ENCODE data around the gene KIF26B. TPM values are rescaled to one million over a fixed set of nuclear protein-coding genes. Genes with fewer than 3 reads are reported as not detected.

Gene KIF26B
- total RNA-seq, 2 experiments from 2014 or later, result not detected

DNA sequence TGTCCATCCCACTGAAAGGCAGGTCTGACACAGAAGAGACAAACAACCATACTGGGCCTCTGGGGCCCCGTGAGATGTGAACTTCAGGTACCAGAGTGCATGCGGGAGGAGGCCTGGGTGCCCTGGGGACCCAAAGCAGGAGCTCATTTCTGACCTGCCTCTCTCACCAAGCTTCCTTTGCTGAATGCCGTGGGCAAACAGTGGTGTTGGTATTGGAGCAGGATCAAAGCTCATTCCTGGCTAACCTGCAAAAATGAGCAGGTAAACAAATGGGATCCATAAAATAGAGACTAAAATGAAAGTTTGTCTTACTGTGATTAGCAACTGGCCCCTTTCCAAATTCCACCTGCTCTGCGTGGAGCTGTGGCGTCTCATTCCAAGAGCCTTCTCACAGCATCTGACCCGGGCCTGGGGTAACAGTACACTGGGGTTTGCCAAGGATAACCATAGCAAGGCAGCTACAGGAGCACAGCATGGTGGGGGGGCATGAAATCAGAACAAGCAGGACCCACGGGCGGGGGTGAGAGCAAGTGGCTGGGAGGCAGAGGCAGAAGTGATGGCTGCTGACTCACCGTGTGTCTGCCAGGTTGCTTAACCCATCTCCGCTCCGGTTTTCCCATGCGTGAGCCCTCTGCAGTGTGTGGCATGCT is 103.6 kb downstream of the KIF26B start:
- ChIA-PET POLR2A (interaction anchor here (0.6 kb wide), 1 partner anchor 1444 kb away, joined by 7 read pairs; no protein-coding TSS in a partner anchor), CTCF (ENCODE audit: unreplicated experiment) (no interaction called here)
- no peaks in the 10 kb centered on the region for H3K9me3 ChIP-seq (ENCODE audit: low read length)
- no peak overlapping the region for H3K4me3 ChIP-seq (ENCODE audit: low read depth, low read length, poor library complexity, severe bottlenecking)
- H4K20me1 ChIP-seq (ENCODE audit: insufficient read depth, low read length), result no peaks in the 10 kb centered on the region
- H3K27ac ChIP-seq (ENCODE audit: low read depth, low read length, poor library complexity, severe bottlenecking), result no peak overlapping the region
- no peak for DNase-seq (ENCODE audit: low spot score)
- no peaks in the 10 kb centered on the region for H3K79me2 ChIP-seq (ENCODE audit: insufficient read depth, low read depth, low read length)
- TF ChIP-seq EZH2phosphoT487 (IDR thresholded peaks at IDR 0.05; ENCODE audit: borderline replicate concordance, low read depth, low read length), result no peak
- TF ChIP-seq, protein P1, sequence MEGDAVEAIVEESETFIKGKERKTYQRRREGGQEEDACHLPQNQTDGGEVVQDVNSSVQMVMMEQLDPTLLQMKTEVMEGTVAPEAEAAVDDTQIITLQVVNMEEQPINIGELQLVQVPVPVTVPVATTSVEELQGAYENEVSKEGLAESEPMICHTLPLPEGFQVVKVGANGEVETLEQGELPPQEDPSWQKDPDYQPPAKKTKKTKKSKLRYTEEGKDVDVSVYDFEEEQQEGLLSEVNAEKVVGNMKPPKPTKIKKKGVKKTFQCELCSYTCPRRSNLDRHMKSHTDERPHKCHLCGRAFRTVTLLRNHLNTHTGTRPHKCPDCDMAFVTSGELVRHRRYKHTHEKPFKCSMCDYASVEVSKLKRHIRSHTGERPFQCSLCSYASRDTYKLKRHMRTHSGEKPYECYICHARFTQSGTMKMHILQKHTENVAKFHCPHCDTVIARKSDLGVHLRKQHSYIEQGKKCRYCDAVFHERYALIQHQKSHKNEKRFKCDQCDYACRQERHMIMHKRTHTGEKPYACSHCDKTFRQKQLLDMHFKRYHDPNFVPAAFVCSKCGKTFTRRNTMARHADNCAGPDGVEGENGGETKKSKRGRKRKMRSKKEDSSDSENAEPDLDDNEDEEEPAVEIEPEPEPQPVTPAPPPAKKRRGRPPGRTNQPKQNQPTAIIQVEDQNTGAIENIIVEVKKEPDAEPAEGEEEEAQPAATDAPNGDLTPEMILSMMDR (conservative IDR thresholded peaks at IDR 0.05; ENCODE audit: low read length), result no peak
- no peaks in the 10 kb centered on the region for H3K9me2 ChIP-seq (ENCODE audit: insufficient read depth, low read length)
- no peaks in the 10 kb centered on the region for H3K4me1 ChIP-seq (ENCODE audit: insufficient read depth, low read length, poor library complexity, severe bottlenecking)
- H2AFZ ChIP-seq (ENCODE audit: low read length), result no peak overlapping the region
- BruUV-seq (replicated peaks), result no TSS peak
- no peak overlapping the region for H3K4me2 ChIP-seq (ENCODE audit: low read length)
- no peaks in the 10 kb centered on the region for H3K36me3 ChIP-seq (ENCODE audit: insufficient read depth, low read length)
- intact Hi-C loops (cut with micrococcal nuclease; ENCODE audit: unreplicated experiment), result no loop called here

DNA sequence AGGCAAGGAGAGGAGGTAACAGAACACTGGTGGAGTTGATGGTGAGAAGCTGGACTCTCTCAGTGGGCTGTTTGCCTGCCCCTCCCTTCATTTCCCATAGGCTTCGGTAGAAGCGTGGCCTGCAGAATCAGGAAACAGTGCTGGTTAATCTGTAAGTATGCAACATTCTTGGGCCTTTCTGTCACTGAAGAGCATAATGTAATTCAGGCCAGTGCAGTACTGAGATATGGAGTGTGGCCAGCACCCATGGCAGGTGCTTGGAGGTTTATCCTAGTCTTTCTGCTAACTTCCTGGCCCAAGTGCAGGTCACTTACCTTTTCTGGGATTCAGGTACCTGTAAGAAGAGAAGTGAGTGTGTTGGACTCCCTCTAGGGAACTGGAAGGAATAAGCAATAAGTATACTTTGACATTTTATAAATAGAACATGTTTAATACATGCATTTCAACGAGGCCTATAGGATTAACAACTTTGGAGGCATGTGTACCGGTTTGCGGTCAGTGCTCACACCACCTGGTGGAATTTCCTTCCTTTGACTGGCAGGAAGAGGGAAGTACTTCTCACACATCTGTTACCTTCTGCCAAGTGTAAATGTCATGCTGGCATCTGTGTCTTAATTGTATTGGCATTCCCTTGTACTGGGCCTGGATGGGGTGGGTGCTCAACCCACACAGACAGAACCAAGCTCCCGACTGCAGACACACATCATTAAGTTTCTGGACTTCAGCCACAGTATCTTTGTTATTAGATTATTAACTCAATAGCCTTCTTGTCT is 105.5 kb downstream of the KIF26B start:
- CTCF ChIA-PET (ENCODE audit: unreplicated experiment), result interaction anchor here (0.6 kb wide), 1 partner anchor 843 kb away, joined by 6 read pairs; no protein-coding TSS in a partner anchor
- no peaks in the 10 kb centered on the region for H4K20me1 ChIP-seq (ENCODE audit: insufficient read depth, low read length)
- no peak overlapping the region for H3K4me3 ChIP-seq (ENCODE audit: low read depth, low read length, poor library complexity, severe bottlenecking)
- intact Hi-C loops (cut with micrococcal nuclease; ENCODE audit: unreplicated experiment), result no loop called here
- BruUV-seq (replicated peaks), result no TSS peak
- H3K4me1 ChIP-seq (ENCODE audit: insufficient read depth, low read length, poor library complexity, severe bottlenecking), result no peaks in the 10 kb centered on the region
- H3K4me2 ChIP-seq (ENCODE audit: low read length), result no peak overlapping the region
- no peaks in the 10 kb centered on the region for H3K9me2 ChIP-seq (ENCODE audit: insufficient read depth, low read length)
- H3K27ac ChIP-seq (ENCODE audit: low read depth, low read length, poor library complexity, severe bottlenecking), result no peak overlapping the region
- no peak overlapping the region for H2AFZ ChIP-seq (ENCODE audit: low read length)
- no peak for DNase-seq (ENCODE audit: low spot score)
- POLR2A ChIA-PET, result interaction anchor here (0.6 kb wide), 1 partner anchor 195 kb away, joined by 4 read pairs; no protein-coding TSS in a partner anchor
- H3K36me3 ChIP-seq (ENCODE audit: insufficient read depth, low read length), result no peaks in the 10 kb centered on the region
- TF ChIP-seq, protein P1 (conservative IDR thresholded peaks at IDR 0.05; ENCODE audit: low read length), result no peak
- TF ChIP-seq EZH2phosphoT487 (IDR thresholded peaks at IDR 0.05; ENCODE audit: borderline replicate concordance, low read depth, low read length), result no peak
- no peaks in the 10 kb centered on the region for H3K9me3 ChIP-seq (ENCODE audit: low read length)
- no peaks in the 10 kb centered on the region for H3K79me2 ChIP-seq (ENCODE audit: insufficient read depth, low read depth, low read length)

GRCh38 chr1:245260883-245261282 is 106.1 kb downstream of the KIF26B start:
- ChIA-PET CTCF (ENCODE audit: unreplicated experiment) (no interaction called here), POLR2A (no interaction called here)
- no peak overlapping the region for H3K27ac ChIP-seq (ENCODE audit: low read depth, low read length, poor library complexity, severe bottlenecking)
- H3K9me3 ChIP-seq (ENCODE audit: low read length), result no peaks in the 10 kb centered on the region
- H3K9me2 ChIP-seq (ENCODE audit: insufficient read depth, low read length), result no peaks in the 10 kb centered on the region
- H3K36me3 ChIP-seq (ENCODE audit: insufficient read depth, low read length), result no peaks in the 10 kb centered on the region
- intact Hi-C loops (cut with micrococcal nuclease; ENCODE audit: unreplicated experiment), result no loop called here
- H3K4me2 ChIP-seq (ENCODE audit: low read length), result no peak overlapping the region
- no TSS peak for BruUV-seq (replicated peaks)
- H4K20me1 ChIP-seq (ENCODE audit: insufficient read depth, low read length), result no peaks in the 10 kb centered on the region
- TF ChIP-seq EZH2phosphoT487 (IDR thresholded peaks at IDR 0.05; ENCODE audit: borderline replicate concordance, low read depth, low read length), result no peak
- TF ChIP-seq, protein P1 (conservative IDR thresholded peaks at IDR 0.05; ENCODE audit: low read length), result no peak
- DNase-seq (ENCODE audit: low spot score), result no peak
- H3K4me1 ChIP-seq (ENCODE audit: insufficient read depth, low read length, poor library complexity, severe bottlenecking), result no peaks in the 10 kb centered on the region
- no peak overlapping the region for H3K4me3 ChIP-seq (ENCODE audit: low read depth, low read length, poor library complexity, severe bottlenecking)
- H2AFZ ChIP-seq (ENCODE audit: low read length), result no peak overlapping the region
- no peaks in the 10 kb centered on the region for H3K79me2 ChIP-seq (ENCODE audit: insufficient read depth, low read depth, low read length)

All from OCI-LY7 (cell line).